Measurements from ENCODE around the gene DUS2.

DNA sequence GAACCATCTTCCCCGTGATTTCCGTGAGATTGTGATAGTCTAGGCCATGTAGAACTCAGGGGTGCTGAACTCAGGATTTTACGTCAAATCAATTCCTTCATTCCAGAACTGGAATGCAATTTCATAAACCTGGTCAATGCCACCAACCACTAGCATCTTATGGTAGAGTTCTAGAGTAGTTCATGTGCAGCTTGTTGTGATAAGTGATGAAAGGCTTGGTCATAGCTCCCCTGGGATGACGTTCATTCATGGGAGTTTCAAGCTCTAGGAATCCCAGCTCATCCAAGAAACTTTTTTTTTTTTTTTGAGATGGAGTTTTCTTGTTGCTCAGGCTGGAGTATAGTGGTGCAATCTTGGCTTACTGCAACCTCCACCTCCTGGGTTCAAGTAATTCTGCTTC is 20.1 kb upstream of the DUS2 start:
- TF ChIP-seq POLR2A (IDR thresholded peaks at IDR 0.05; ENCODE audit: borderline replicate concordance, extremely low read depth, insufficient read depth, insufficient read length) (no peak), CEBPB (IDR thresholded peaks at IDR 0.05; ENCODE audit: low read depth) (no peak), ZFX (IDR thresholded peaks at IDR 0.05) (no peak), SRF (IDR thresholded peaks at IDR 0.05; ENCODE audit: low read depth) (no peak), JUND (IDR thresholded peaks at IDR 0.05) (no peak), EZH2phosphoT487 (IDR thresholded peaks at IDR 0.05; ENCODE audit: borderline replicate concordance) (no peak), ELF1 (IDR thresholded peaks at IDR 0.05; ENCODE audit: borderline replicate concordance, low read depth) (no peak), RAD21 (IDR thresholded peaks at IDR 0.05; ENCODE audit: low read depth) (no peak), EZH2 (IDR thresholded peaks at IDR 0.05) (no peak)
- TF ChIP-seq, protein P1, sequence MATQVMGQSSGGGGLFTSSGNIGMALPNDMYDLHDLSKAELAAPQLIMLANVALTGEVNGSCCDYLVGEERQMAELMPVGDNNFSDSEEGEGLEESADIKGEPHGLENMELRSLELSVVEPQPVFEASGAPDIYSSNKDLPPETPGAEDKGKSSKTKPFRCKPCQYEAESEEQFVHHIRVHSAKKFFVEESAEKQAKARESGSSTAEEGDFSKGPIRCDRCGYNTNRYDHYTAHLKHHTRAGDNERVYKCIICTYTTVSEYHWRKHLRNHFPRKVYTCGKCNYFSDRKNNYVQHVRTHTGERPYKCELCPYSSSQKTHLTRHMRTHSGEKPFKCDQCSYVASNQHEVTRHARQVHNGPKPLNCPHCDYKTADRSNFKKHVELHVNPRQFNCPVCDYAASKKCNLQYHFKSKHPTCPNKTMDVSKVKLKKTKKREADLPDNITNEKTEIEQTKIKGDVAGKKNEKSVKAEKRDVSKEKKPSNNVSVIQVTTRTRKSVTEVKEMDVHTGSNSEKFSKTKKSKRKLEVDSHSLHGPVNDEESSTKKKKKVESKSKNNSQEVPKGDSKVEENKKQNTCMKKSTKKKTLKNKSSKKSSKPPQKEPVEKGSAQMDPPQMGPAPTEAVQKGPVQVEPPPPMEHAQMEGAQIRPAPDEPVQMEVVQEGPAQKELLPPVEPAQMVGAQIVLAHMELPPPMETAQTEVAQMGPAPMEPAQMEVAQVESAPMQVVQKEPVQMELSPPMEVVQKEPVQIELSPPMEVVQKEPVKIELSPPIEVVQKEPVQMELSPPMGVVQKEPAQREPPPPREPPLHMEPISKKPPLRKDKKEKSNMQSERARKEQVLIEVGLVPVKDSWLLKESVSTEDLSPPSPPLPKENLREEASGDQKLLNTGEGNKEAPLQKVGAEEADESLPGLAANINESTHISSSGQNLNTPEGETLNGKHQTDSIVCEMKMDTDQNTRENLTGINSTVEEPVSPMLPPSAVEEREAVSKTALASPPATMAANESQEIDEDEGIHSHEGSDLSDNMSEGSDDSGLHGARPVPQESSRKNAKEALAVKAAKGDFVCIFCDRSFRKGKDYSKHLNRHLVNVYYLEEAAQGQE (IDR thresholded peaks at IDR 0.05; ENCODE audit: low read depth): no peak
- TF ChIP-seq, protein P2, sequence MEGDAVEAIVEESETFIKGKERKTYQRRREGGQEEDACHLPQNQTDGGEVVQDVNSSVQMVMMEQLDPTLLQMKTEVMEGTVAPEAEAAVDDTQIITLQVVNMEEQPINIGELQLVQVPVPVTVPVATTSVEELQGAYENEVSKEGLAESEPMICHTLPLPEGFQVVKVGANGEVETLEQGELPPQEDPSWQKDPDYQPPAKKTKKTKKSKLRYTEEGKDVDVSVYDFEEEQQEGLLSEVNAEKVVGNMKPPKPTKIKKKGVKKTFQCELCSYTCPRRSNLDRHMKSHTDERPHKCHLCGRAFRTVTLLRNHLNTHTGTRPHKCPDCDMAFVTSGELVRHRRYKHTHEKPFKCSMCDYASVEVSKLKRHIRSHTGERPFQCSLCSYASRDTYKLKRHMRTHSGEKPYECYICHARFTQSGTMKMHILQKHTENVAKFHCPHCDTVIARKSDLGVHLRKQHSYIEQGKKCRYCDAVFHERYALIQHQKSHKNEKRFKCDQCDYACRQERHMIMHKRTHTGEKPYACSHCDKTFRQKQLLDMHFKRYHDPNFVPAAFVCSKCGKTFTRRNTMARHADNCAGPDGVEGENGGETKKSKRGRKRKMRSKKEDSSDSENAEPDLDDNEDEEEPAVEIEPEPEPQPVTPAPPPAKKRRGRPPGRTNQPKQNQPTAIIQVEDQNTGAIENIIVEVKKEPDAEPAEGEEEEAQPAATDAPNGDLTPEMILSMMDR (IDR thresholded peaks at IDR 0.05 in 2 of 3, conservative IDR thresholded peaks at IDR 0.05 in 1 of 3; ENCODE audit: borderline replicate concordance in 1 of 3, insufficient read depth in 1 of 3, low read depth in 2 of 3, low read length in 2 of 3): no peak
- TF ChIP-seq, protein P3, sequence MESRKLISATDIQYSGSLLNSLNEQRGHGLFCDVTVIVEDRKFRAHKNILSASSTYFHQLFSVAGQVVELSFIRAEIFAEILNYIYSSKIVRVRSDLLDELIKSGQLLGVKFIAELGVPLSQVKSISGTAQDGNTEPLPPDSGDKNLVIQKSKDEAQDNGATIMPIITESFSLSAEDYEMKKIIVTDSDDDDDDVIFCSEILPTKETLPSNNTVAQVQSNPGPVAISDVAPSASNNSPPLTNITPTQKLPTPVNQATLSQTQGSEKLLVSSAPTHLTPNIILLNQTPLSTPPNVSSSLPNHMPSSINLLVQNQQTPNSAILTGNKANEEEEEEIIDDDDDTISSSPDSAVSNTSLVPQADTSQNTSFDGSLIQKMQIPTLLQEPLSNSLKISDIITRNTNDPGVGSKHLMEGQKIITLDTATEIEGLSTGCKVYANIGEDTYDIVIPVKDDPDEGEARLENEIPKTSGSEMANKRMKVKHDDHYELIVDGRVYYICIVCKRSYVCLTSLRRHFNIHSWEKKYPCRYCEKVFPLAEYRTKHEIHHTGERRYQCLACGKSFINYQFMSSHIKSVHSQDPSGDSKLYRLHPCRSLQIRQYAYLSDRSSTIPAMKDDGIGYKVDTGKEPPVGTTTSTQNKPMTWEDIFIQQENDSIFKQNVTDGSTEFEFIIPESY (IDR thresholded peaks at IDR 0.05; ENCODE audit: extremely low read depth, insufficient replicate concordance, low read length): no peak
- TF ChIP-seq, protein P4, sequence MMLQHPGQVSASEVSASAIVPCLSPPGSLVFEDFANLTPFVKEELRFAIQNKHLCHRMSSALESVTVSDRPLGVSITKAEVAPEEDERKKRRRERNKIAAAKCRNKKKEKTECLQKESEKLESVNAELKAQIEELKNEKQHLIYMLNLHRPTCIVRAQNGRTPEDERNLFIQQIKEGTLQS (IDR thresholded peaks at IDR 0.05): no peak
- TF ChIP-seq, protein P5, sequence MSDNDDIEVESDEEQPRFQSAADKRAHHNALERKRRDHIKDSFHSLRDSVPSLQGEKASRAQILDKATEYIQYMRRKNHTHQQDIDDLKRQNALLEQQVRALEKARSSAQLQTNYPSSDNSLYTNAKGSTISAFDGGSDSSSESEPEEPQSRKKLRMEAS (IDR thresholded peaks at IDR 0.05): no peak

All from HCT116 (cell line).